HCT116 (cell line): Measurements from ENCODE around the gene KLHL40. TPM values are rescaled to one million over a fixed set of nuclear protein-coding genes. Genes with fewer than 3 reads are reported as not detected.

Experiments used
- ATAC-seq: fragments of 200-7000 bp; cut with Tn5 transposase; 2 replicates; pipeline ENCODE4 v1.9.1; 2020; ENCODE audit warnings: mild to moderate bottlenecking, moderate library complexity
- BruUV-seq: library from RNA; stranded (reverse); fragments of 400-500 nt; replicated peaks from 2 replicates; lab custom pipeline; 2021; lab: Mats Ljungman, UMichigan
- CTCF ChIA-PET: fragments of 300-600 bp; sonication (Branson Sonifier 250); formaldehyde crosslinking; loops from one replicate; lab custom pipeline; 2021; ENCODE audit warnings: antibody characterized with exemption; lab: Charles Lee
- POLR2A ChIA-PET: fragments of 300-600, 350-600 bp; sonication (Branson Sonifier 250); formaldehyde crosslinking; loops from one replicate; lab custom pipeline; 2021; ENCODE audit warnings: antibody characterized with exemption; lab: Charles Lee
- RAD21 ChIA-PET, 2 experiments: fragments of 300-600 bp; sonication (Branson Sonifier 250); formaldehyde crosslinking; loops; one replicate each; lab custom pipeline; 2023; ENCODE audit warnings: low total read pairs in 2 of 2; ENCODE audit not compliant: uncharacterized antibody in 2 of 2, unreplicated experiment in 2 of 2, low non-redundant PET in 1 of 2; lab: Charles Lee
- DNase-seq: peaks from one replicate; pipeline ENCODE4 v3.0.0-alpha.2; 2010; ENCODE audit warnings: low read depth, low spot score
- H2AFZ ChIP-seq: fragments of 200-600 bp; shearing (Covaris generic), sonication (generic); 2 replicates; pipeline ENCODE4 v1.6.1; 2017; ENCODE audit warnings: low read depth, mixed run types, mixed read lengths, antibody characterized with exemption, low read length; ENCODE audit not compliant: poor library complexity, severe bottlenecking
- H3K27ac ChIP-seq: 2 replicates; pipeline ENCODE4 v1.5.1; 2012; ENCODE audit warnings: low read depth, low read length
- H3K27me3 ChIP-seq: fragments of 200-600 bp; sonication (generic); 2 replicates; pipeline ENCODE4 v1.6.1; 2016; ENCODE audit warnings: mixed run types, low read length, mixed read lengths; ENCODE audit not compliant: insufficient read depth
- H3K36me3 ChIP-seq, 2 experiments: fragments of 200-500 bp in 1 of 2; fragments of 200-600 bp in 1 of 2; sonication (Bioruptor generic) in 1 of 2; sonication (generic) in 1 of 2; 2 replicates each; pipeline versions ENCODE4 v1.5.1 to v1.6.1; 2014 to 2016; ENCODE audit warnings: low read length in 2 of 2, inconsistent platforms in 1 of 2, mixed read lengths in 1 of 2, mixed run types in 1 of 2; ENCODE audit not compliant: insufficient read depth in 2 of 2, control insufficient read depth in 1 of 2
- H3K4me1 ChIP-seq, 2 experiments: fragments of 200-600 bp in 1 of 2; sonication (generic) in 1 of 2; 2 replicates each; pipeline versions ENCODE4 v1.5.1 to v1.6.1; 2012 to 2017; ENCODE audit warnings: low read length in 2 of 2, inconsistent platforms in 1 of 2, mild to moderate bottlenecking in 1 of 2, mixed read lengths in 1 of 2, mixed run types in 1 of 2, moderate library complexity in 1 of 2; ENCODE audit not compliant: insufficient read depth in 2 of 2, control insufficient read depth in 1 of 2
- H3K4me2 ChIP-seq: fragments of 200-600 bp; sonication (generic); 2 replicates; pipeline ENCODE4 v1.6.1; 2017; ENCODE audit warnings: mixed run types, low read length, mixed read lengths
- H3K4me3 ChIP-seq, 2 experiments: fragments of 200-600 bp in 1 of 2; sonication (generic) in 1 of 2; replicated peaks in 1 of 2; 2 replicates each; pipeline ENCODE4 v1.5.1; 2011 to 2016; ENCODE audit warnings: low read length in 2 of 2, control low read depth in 1 of 2, low read depth in 1 of 2, mild to moderate bottlenecking in 1 of 2, mixed read lengths in 1 of 2, mixed run types in 1 of 2
- H3K79me2 ChIP-seq: fragments of 200-600 bp; sonication (generic); 2 replicates; pipeline ENCODE4 v1.6.1; 2017; ENCODE audit warnings: mild to moderate bottlenecking, mixed run types, low read length, moderate library complexity, mixed read lengths; ENCODE audit not compliant: insufficient read depth
- H3K9ac ChIP-seq: fragments of 200-600 bp; sonication (generic); 2 replicates; pipeline ENCODE4 v1.6.1; 2016; ENCODE audit warnings: low read length, mixed read lengths
- H3K9me2 ChIP-seq: fragments of 200-600 bp; sonication (generic), shearing (Covaris generic); 2 replicates; pipeline ENCODE4 v1.6.1; 2017; ENCODE audit warnings: mixed run types, mild to moderate bottlenecking, moderate library complexity; ENCODE audit not compliant: insufficient read depth
- H3K9me3 ChIP-seq, 2 experiments: fragments of 200-500 bp in 1 of 2; fragments of 200-600 bp in 1 of 2; sonication (Bioruptor generic) in 1 of 2; sonication (generic) in 1 of 2; 2 replicates each; pipeline ENCODE4 v1.6.1; 2014 to 2017; ENCODE audit warnings: low read length in 2 of 2, mixed read lengths in 2 of 2, inconsistent platforms in 1 of 2, low read depth in 1 of 2, mild to moderate bottlenecking in 1 of 2, mixed run types in 1 of 2, moderate library complexity in 1 of 2; ENCODE audit not compliant: control insufficient read depth in 1 of 2, insufficient read depth in 1 of 2
- H4K20me1 ChIP-seq: fragments of 200-600 bp; sonication (generic), shearing (Covaris generic); 2 replicates; pipeline ENCODE4 v1.6.1; 2017; ENCODE audit warnings: mixed run types, mild to moderate bottlenecking, moderate library complexity; ENCODE audit not compliant: insufficient read depth
- CBX3 ChIP-seq: IDR thresholded peaks from 2 replicates; pipeline ENCODE4 v1.6.1; 2012; ENCODE audit warnings: low read depth
- CEBPB ChIP-seq: IDR thresholded peaks from 2 replicates; pipeline ENCODE4 v1.6.1; 2012; ENCODE audit warnings: low read depth
- EZH2phosphoT487 ChIP-seq: fragments of 200-600 bp; IDR thresholded peaks from 2 replicates; pipeline ENCODE4 v1.6.1; 2018; ENCODE audit warnings: antibody characterized with exemption, borderline replicate concordance
- JUND ChIP-seq: IDR thresholded peaks from 2 replicates; pipeline ENCODE4 v1.6.1; 2012
- POLR2AphosphoS5 ChIP-seq: IDR thresholded peaks from 2 replicates; pipeline ENCODE4 v1.6.1; 2011; ENCODE audit warnings: mild to moderate bottlenecking, low read depth, low read length, moderate library complexity
- SRF ChIP-seq: IDR thresholded peaks from 2 replicates; pipeline ENCODE4 v1.6.1; 2012; ENCODE audit warnings: low read depth
- ZNF274 ChIP-seq: fragments of 200-500 bp; sonication (Bioruptor generic); IDR thresholded peaks from 2 replicates; pipeline ENCODE4 v1.6.1; 2014; ENCODE audit warnings: mild to moderate bottlenecking, low read depth, low read length, inconsistent platforms
- intact Hi-C: fragments of 100-400 bp; cut with micrococcal nuclease; formaldehyde crosslinking; loops from 2 replicates; pipeline ENCODE4 v1.10.0; 2022
- total RNA-seq: library from RNA; stranded (reverse); gene quantifications from one replicate; pipeline ENCODE4 v1.2.1, GENCODE V29; 2021; ENCODE audit not compliant: unreplicated experiment
- TF ChIP-seq, protein P1 (sequence below): IDR thresholded peaks from 2 replicates; pipeline ENCODE4 v1.6.1; 2012; ENCODE audit warnings: low read depth
- TF ChIP-seq, protein P2 (sequence below): IDR thresholded peaks from 2 replicates; pipeline ENCODE4 v1.6.1; 2012

KLHL40 gene
- total RNA-seq, 1 experiment from 2014 or later: not detected

- intact Hi-C loops: no loop called here
- no peak overlapping the region for H3K9ac ChIP-seq
- no peaks in the 10 kb centered on the region for H3K27me3 ChIP-seq
- ChIA-PET CTCF (no interaction called here), RAD21 (no interaction called here), POLR2A (no interaction called here)
- no peak overlapping the region for H3K27ac ChIP-seq
- no peak overlapping the region for H2AFZ ChIP-seq
- H3K4me1 ChIP-seq: no peaks in the 10 kb centered on the region
- no peak overlapping the region for H3K4me3 ChIP-seq
- no peaks in the 10 kb centered on the region for H4K20me1 ChIP-seq
- no peak overlapping the region for H3K4me2 ChIP-seq
- no peaks in the 10 kb centered on the region for H3K9me3 ChIP-seq
- H3K9me2 ChIP-seq: no peaks in the 10 kb centered on the region
- no peak for ATAC-seq
- no TSS peak for BruUV-seq
- no peak for DNase-seq
- no peaks in the 10 kb centered on the region for H3K79me2 ChIP-seq
- TF ChIP-seq POLR2AphosphoS5: no peak
- TF ChIP-seq, protein P1, sequence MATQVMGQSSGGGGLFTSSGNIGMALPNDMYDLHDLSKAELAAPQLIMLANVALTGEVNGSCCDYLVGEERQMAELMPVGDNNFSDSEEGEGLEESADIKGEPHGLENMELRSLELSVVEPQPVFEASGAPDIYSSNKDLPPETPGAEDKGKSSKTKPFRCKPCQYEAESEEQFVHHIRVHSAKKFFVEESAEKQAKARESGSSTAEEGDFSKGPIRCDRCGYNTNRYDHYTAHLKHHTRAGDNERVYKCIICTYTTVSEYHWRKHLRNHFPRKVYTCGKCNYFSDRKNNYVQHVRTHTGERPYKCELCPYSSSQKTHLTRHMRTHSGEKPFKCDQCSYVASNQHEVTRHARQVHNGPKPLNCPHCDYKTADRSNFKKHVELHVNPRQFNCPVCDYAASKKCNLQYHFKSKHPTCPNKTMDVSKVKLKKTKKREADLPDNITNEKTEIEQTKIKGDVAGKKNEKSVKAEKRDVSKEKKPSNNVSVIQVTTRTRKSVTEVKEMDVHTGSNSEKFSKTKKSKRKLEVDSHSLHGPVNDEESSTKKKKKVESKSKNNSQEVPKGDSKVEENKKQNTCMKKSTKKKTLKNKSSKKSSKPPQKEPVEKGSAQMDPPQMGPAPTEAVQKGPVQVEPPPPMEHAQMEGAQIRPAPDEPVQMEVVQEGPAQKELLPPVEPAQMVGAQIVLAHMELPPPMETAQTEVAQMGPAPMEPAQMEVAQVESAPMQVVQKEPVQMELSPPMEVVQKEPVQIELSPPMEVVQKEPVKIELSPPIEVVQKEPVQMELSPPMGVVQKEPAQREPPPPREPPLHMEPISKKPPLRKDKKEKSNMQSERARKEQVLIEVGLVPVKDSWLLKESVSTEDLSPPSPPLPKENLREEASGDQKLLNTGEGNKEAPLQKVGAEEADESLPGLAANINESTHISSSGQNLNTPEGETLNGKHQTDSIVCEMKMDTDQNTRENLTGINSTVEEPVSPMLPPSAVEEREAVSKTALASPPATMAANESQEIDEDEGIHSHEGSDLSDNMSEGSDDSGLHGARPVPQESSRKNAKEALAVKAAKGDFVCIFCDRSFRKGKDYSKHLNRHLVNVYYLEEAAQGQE: no peak
- TF ChIP-seq CBX3: no peak
- TF ChIP-seq CEBPB: no peak
- no peak for TF ChIP-seq EZH2phosphoT487
- TF ChIP-seq, protein P2, sequence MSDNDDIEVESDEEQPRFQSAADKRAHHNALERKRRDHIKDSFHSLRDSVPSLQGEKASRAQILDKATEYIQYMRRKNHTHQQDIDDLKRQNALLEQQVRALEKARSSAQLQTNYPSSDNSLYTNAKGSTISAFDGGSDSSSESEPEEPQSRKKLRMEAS: no peak
- no peak for TF ChIP-seq SRF
- no peak for TF ChIP-seq ZNF274
- TF ChIP-seq JUND: no peak
- H3K36me3 ChIP-seq: no peaks in the 10 kb centered on the region
Observed at GRCh38 chr3:42707620-42708355, 22.5 kb downstream of the KLHL40 start.
